Measurements from ENCODE around the gene ADGRA1.
"Not testable (repeated sequence)": the region's sequence is repeated elsewhere in the genome, so short reads cannot be mapped to it uniquely, and the experiment has no call there.

The ADGRA1 gene

DNA sequence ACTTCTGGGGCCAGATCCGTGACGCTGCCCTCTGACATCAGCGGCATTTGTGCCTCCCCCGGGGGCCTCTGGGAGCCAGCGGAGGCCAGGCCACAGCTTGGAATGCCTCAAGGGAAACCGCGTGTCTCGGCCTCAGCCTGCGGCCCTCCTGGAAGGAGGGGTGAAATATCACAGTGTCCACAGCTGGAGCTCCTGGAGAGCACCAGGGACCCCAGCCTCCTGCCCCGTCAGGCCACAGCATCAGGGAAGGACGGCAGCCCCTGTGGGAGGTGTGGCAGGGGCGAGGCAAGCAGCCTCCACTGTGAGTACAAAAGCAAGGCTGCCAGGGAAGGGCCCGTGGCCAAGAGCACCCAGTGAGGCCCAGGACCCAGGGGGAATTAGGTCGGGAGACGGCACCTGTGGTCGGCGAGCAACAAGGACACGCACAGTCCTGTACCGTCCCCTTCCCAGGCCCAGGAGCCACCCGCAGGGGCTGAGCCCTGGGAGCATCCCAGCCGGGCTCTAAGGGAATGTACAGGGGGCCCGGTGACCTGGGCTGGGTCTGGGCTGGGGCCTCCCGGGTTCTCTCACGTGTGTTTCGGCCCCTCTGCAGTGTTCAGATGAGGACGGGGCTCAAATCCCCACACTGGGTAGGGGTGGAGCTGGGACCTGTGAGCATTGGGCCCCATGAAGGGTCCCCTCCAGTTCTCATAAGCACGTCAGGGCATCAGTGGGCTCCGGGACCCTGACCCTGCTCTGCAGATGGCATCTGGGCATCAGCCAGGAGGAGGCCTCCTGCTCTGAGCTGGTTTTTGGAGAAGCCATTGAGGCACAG, 53.6 kb downstream of the ADGRA1 start:
- DNase-seq (ENCODE audit: low read depth in 3 of 3, low spot score in 1 of 3), result no peak

DNA sequence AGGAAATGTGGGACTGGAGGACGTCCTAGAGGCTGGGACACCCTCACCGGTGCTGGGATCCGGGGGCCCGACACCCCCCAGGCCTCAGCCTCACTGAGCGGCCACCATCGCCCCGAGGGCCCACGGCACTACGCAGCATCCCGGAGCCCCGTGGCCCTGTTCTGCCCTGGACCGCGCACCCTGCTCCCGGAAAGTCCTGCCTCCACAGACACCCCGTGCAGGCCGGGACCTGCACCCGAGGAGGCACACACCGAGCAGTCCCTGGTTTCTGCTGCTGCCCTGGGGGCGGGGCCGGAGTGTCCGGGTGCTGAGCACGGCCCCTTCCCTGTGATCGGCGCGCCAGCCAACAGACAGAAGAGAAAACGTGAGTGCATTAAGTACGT, 54.2 kb downstream of the ADGRA1 start:
- no peak for DNase-seq (ENCODE audit: low read depth in 3 of 3, low spot score in 1 of 3)

GRCh38 chr10:133142523-133143199, 54.9 kb downstream of the ADGRA1 start:
- no peak for DNase-seq (ENCODE audit: low read depth in 3 of 3, low spot score in 1 of 3)

DNA sequence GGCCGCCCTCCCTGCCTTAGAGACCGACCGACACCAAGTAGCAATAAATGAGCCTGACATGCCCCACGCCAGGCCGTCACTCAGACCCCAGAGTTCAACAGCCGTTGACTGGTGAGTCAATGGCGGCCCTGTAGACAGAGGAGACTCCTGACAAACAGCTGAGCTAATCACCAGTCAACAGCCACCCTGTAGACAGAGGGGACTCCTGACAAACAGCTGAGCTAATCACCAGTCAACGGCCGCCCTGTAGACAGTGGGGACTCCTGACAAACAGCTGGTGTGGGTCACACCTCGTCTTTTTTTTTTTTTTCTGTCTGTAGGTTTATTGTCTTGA, 55.4 kb downstream of the ADGRA1 start:
- DNase-seq (ENCODE audit: low read depth in 3 of 3, low spot score in 1 of 3), result no peak

DNA sequence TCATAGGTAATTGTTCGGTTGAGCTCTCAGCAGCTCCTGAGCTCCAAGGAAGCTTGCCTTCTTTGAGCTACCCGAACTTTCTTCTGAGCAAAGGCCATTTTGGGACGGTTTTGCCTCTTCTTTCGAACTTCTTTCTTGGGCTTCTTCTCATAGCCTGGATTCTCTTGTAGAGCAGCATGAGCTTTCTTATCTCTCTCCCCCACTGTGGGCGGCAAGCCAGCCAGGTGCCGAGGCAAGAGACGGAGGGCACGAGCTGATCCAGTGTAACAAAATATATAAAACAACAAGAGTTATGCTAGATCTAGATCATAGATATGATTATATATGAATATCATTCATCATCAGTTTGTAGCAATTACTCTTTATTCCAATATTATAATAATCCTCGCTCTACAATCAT, 55.8 kb downstream of the ADGRA1 start:
- DNase-seq (ENCODE audit: low read depth in 3 of 3, low spot score in 1 of 3), result no peak

DNA sequence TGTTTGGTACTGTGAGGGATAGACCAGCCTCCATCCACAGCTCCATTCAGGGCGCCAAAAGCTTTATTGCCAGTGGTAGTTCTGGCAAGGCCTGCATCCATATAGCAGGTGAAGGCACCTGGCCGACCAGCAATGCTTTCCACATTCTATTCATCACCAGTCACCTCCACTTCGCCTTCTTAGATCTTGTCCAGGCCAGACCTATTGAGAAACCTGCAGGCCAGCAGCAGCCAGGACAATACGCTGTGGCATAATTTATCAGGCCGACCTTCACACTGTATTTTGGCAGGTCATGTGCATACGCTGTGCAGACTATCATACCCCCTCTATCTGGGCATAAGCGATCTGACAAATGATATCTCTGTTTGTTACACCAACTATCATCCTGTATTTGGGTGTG, 57.0 kb downstream of the ADGRA1 start:
- no peak for DNase-seq (ENCODE audit: low read depth in 3 of 3, low spot score in 1 of 3)

DNA sequence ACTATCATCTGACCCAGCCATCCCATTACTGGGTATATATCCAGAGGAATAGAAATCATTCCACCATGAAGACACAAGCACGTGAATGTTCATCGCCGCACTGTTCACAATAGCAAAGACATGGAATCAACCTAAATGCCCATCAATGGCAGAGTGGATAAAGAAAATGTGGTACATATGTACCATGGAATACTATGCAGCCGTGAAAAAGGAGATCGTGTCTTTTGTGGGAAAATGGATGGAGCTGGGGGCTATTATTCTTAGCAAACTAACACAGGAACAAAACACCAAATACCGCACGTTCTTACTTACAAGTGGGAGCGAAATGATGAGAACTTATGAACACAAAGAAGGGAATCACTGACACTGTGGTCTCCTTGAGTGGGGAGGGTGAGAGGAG, 62.5 kb downstream of the ADGRA1 start:
- DNase-seq (ENCODE audit: low read depth in 3 of 3, low spot score in 1 of 3), result no peak

DNA sequence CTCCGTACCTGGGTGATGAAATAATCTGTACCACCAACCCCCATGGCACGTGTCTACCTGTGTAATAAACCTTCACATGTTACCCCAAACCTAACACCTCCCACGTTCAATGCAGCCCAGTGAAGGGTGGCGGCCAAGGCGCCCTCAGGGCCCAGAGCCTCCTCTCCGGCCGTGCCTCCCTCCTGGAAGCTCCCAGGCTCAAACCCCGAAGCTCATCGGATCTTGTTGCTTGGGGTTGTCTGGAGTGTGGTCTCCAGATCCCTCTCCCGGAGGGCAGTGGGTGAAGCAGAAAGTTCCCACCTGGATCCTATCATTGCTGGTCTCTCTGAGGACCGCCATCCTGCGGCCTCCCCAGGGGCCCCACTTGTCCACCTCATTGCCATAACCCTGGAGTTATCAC, 62.9 kb downstream of the ADGRA1 start:
- DNase-seq (ENCODE audit: low read depth in 3 of 3, low spot score in 1 of 3), result no peak

DNA sequence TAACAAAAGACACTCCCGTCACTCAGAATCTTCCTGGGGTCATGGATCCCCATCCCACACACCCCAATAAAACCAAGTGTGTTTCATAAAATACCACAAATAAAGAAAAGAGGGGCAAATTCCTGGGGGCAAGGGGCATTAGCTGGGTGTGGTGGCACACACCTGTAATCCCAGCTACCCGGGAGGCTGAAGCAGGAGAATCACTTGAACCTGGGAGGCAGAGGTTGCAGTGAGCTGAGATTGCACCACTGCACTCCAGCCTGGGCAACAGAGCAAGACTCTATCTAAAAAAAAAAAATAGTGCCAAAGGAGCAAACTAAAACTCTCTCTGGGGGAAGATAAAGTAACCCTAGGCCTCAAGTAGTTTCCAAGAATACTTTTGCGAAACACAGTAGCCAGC, 63.3 kb downstream of the ADGRA1 start:
- not testable (repeated sequence) for DNase-seq (ENCODE audit: low read depth in 3 of 3, low spot score in 1 of 3)

GRCh38 chr10:133151543-133151972, 63.8 kb downstream of the ADGRA1 start:
- no peak for DNase-seq (ENCODE audit: low read depth in 3 of 3, low spot score in 1 of 3)

DNA sequence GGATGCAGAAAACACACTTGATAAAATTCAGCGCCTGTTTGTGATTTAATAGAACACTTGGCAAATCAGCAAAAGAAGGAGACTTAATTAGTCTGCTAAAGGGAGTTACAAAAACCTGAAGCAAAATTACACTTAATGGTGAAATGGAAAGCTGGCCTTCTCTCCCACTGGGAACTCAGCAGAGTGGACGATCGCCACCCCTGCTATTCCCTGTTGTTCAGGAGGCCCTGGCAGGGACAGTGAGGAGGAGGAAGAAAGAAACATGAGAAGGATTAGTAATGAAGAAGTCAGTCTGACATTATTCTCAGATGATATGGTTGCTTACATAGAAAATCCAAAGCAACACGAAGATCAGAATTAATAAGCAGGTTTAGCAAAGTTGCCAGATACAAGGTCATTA, 66.7 kb downstream of the ADGRA1 start:
- no peak for DNase-seq (ENCODE audit: low read depth in 3 of 3, low spot score in 1 of 3)

GRCh38 chr10:133154996-133155778, 67.5 kb downstream of the ADGRA1 start:
- DNase-seq (ENCODE audit: low read depth in 3 of 3, low spot score in 1 of 3), result no peak

- DNase-seq (ENCODE audit: low read depth in 3 of 3, low spot score in 1 of 3), result no peak
These were observed 69.2 kb downstream of the ADGRA1 start for GRCh38 chr10:133156674-133157579.

GRCh38 chr10:133157662-133158436, 70.1 kb downstream of the ADGRA1 start:
- no peak for DNase-seq (ENCODE audit: low read depth in 3 of 3, low spot score in 1 of 3)

GRCh38 chr10:133158437-133158755, 70.7 kb downstream of the ADGRA1 start:
- no peak for DNase-seq (ENCODE audit: low read depth in 3 of 3, low spot score in 1 of 3)

DNA sequence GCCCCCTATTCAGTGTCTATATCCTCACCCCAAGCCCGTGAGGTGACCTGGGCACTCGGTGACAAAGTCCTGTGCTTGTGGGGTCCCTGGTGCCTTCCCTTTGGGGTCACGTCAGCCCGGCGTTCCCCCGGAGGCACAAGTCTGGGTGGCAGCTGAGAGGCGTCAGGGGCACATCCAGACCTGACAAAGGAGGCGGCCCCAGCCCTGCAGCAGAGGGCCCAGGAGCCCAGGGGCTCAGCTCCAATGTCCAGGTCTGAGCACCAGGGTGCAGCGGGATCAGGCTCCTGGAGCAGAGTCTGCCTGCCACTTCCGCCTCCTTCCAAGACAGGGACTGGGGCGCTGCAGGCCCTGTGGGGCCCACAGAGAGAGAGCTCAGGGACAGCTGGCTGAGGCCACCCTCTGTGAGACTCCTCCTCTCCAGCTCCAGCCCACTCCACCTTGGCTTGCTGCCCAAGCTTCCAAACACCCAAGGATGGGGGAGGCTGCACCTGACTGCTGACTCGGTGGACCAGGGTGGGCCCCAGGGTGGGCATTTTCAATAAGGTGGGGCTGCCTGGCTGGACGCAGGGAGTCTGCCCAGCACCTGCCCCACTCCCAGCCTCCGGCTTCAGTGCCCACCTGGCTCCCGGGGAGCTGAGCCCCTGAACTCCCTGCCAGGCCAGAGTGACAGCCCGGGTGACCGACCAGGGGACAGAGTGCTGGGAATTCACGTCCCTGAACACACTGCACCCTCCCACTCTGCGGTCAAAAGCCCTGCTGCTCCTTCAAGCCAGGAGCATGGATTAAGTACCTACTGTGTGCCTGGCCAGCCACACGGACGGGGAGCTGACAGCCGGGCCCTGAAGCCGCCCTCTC, 71.3 kb downstream of the ADGRA1 start:
- DNase-seq (ENCODE audit: low read depth in 3 of 3, low spot score in 1 of 3), result no peak

DNA sequence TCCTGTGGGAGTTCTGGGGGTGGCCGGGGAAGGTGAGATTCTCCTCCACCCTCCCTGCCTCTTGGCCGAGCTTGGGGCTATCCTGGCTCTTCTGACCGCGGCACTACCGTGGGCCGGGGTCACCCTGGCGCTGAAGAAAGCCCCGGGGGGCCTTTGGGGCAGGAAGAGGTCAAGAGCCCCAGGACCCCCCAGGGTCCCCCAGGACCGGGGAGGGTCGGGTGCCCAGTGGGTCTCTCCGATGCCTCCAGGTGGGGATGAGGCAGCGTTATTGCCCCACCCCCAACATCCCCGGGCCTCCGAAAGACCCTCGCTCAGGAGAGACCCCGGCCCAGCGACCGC, 71.9 kb downstream of the ADGRA1 start:
- DNase-seq (ENCODE audit: low read depth in 3 of 3, low spot score in 1 of 3), result no peak

- no peak for DNase-seq (ENCODE audit: low read depth in 3 of 3, low spot score in 1 of 3)
These were observed 72.5 kb downstream of the ADGRA1 start, which contains the start of gene KNDC1 for GRCh38 chr10:133159950-133160825. TSS of gene KNDC1 (plus strand) at chr10:133160219. CDS start at chr10:133160468, 249 bp downstream.
